Measurements from ENCODE around the gene ABHD12B. TPM values are rescaled to one million over a fixed set of nuclear protein-coding genes. Genes with fewer than 3 reads are reported as not detected.

ABHD12B gene
- total RNA-seq, 2 donors from 2014 or later, result 0.83 TPM; not detected in 1

- no peak for DNase-seq (ENCODE audit: low spot score)
- no peaks in the 10 kb centered on the region for H3K36me3 ChIP-seq
- no peaks in the 10 kb centered on the region for H3K27me3 ChIP-seq
- TF ChIP-seq, protein P1, sequence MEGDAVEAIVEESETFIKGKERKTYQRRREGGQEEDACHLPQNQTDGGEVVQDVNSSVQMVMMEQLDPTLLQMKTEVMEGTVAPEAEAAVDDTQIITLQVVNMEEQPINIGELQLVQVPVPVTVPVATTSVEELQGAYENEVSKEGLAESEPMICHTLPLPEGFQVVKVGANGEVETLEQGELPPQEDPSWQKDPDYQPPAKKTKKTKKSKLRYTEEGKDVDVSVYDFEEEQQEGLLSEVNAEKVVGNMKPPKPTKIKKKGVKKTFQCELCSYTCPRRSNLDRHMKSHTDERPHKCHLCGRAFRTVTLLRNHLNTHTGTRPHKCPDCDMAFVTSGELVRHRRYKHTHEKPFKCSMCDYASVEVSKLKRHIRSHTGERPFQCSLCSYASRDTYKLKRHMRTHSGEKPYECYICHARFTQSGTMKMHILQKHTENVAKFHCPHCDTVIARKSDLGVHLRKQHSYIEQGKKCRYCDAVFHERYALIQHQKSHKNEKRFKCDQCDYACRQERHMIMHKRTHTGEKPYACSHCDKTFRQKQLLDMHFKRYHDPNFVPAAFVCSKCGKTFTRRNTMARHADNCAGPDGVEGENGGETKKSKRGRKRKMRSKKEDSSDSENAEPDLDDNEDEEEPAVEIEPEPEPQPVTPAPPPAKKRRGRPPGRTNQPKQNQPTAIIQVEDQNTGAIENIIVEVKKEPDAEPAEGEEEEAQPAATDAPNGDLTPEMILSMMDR (IDR thresholded peaks at IDR 0.05), result no peak
- peak overlapping the region; percentile 85 to 90 for H3K4me3 ChIP-seq
- no peaks in the 10 kb centered on the region for H3K9me3 ChIP-seq
- H3K27ac ChIP-seq, result peak overlapping the region; percentile 83 to 96
- peaks cover 0 to 31% of the 10 kb centered on the region in 2 donors for H3K4me1 ChIP-seq
Observed at GRCh38 chr14:50831726-50832168, 40.1 kb upstream of the ABHD12B start.

DNA sequence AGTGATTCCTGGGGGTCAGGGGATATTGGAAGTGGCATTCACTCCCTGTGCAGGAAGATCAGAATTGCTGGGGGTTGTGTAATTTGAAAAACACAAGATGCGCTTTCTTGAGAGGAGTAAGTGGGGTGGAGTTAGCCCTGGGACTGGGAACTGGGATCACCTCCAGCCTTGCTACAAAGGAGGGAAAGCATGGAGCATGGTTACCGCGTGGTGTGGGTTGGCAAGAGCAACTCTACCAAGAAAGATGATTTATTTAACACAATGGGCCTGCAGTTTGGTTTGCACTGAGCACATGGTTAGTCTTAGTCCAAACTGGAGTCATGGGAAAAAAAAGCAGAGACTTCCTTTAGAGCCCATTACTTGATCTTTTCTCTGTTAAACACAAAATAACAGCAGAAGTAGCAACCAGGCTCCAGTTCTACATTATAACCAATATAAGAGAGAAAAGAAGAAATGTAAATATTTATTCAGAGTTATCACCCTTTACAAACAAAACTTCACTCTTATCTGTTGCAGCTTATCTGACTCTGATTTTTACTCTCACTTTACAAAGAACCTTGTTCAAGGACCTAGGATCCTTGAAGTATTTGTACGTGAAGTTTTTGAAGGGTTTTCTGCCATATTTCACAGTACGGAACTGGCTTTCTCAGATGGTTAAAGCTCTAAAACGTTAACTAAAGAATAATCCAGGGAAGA is 38.8 kb upstream of the ABHD12B start:
- Histone ChIP-seq H3K36me3 (no peaks in the 10 kb centered on the region), H3K4me3 (no peak overlapping the region), H3K27ac (no peak overlapping the region), H3K4me1 (peaks cover 0 to 23% of the 10 kb centered on the region in 2 donors), H3K9me3 (no peaks in the 10 kb centered on the region), H3K27me3 (no peaks in the 10 kb centered on the region)
- TF ChIP-seq, protein P1 (IDR thresholded peaks at IDR 0.05), result no peak
- no peak for DNase-seq (ENCODE audit: low spot score)

DNA sequence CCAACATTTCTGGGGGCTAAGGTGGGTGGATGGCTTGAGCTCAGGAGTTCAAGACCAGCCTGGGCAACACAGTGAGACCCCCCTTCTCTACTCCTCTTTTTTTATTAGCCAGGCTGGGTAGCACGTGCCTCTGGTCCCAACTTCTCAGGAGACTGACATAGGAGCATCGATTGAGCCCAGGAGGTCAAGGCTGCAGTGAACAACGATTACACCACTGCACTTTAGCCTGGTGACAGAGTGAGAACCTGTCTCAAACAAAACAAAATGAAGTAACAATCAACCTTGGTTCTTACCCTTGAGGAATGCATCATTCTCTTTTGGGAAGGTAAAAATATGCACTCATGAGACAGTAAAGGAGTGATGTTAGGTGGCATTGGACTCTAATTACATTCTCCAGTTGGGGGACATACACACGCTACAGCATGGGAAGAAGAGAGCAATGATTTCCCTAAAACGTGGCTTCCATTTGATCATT is 37.0 kb upstream of the ABHD12B start:
- peaks cover 0 to 6% of the 10 kb centered on the region in 2 donors for H3K4me1 ChIP-seq
- H3K36me3 ChIP-seq, result no peaks in the 10 kb centered on the region
- no peak overlapping the region for H3K4me3 ChIP-seq
- no peaks in the 10 kb centered on the region for H3K27me3 ChIP-seq
- DNase-seq (ENCODE audit: low spot score), result no peak
- no peak overlapping the region for H3K27ac ChIP-seq
- no peaks in the 10 kb centered on the region for H3K9me3 ChIP-seq
- TF ChIP-seq, protein P1 (IDR thresholded peaks at IDR 0.05), result no peak

DNA sequence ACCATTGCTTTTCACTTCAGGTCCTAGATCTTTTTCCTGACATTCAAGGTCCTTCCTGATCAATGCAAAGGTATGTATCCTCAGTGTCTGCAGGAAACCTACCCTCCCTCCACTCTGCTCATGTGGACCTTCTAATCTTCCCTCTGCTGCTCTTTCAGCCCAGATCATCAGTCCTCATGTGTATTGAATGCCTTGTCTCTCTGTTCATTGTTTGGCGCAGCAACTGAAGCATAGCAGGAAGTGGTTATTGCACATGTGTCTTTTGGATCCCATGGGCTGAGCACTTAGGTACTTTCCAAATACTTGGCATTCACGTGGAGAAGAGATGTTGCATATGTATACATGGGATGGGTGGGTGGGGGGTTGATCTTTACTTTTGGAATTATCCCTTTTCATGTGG is 36.6 kb upstream of the ABHD12B start:
- DNase-seq (ENCODE audit: low spot score), result no peak
- TF ChIP-seq, protein P1 (IDR thresholded peaks at IDR 0.05), result no peak
- H3K27ac ChIP-seq, result no peak overlapping the region
- peaks cover 0 to 6% of the 10 kb centered on the region in 2 donors for H3K4me1 ChIP-seq
- no peaks in the 10 kb centered on the region for H3K27me3 ChIP-seq
- H3K36me3 ChIP-seq, result no peaks in the 10 kb centered on the region
- H3K4me3 ChIP-seq, result no peak overlapping the region
- no peaks in the 10 kb centered on the region for H3K9me3 ChIP-seq

DNA sequence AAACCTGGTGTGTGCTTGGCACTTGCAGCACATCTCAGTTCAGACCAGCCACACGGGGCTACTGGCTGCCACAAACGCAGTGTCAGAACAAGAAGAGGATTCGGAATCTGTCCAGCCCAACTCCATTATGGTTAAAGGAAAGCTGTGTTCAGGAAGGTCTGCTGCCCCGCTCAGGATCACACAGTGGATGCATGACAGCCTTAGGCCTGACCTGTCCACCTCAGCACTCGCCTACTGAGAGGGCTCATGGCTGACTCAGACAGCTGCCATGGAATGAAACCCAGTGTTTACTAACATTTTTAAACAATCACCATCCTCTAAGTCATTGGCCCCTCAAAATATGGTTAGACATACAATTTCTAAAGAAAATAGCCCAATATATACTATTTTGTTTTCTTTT is 35.3 kb upstream of the ABHD12B start:
- DNase-seq (ENCODE audit: low spot score), result no peak
- H3K4me1 ChIP-seq, result peaks cover 0 to 5% of the 10 kb centered on the region in 2 donors
- no peaks in the 10 kb centered on the region for H3K36me3 ChIP-seq
- no peaks in the 10 kb centered on the region for H3K9me3 ChIP-seq
- H3K4me3 ChIP-seq, result no peak overlapping the region
- TF ChIP-seq, protein P1 (IDR thresholded peaks at IDR 0.05), result no peak
- no peak overlapping the region for H3K27ac ChIP-seq
- H3K27me3 ChIP-seq, result no peaks in the 10 kb centered on the region
